Adrenal gland (tissue), 12 donors: Measurements from ENCODE around the gene HIVEP3. TPM values are rescaled to one million over a fixed set of nuclear protein-coding genes. Genes with fewer than 3 reads are reported as not detected.

Source experiments
- DNase-seq, 7 donors: peaks; one replicate each; pipeline ENCODE4 v3.0.0-alpha.2; 2019 to 2020
- H3K27ac ChIP-seq, 5 donors: fragments of 200-600 bp; sonication (generic) in 4 of 5; 1 replicate in 3 of 5; 2 replicates in 2 of 5; pipeline versions ENCODE4 v1.5.1 to v1.8.0; 2016 to 2020; ENCODE audit warnings: mild to moderate bottlenecking in 1 of 5
- H3K27me3 ChIP-seq: fragments of 200-600 bp; 2 replicates; pipeline ENCODE4 v1.8.0; 2021
- H3K36me3 ChIP-seq, 2 donors: fragments of 200-600 bp; replicated peaks in 1 of 2; 1 replicate in 1 of 2; 2 replicates in 1 of 2; pipeline versions ENCODE4 v1.5.1 to v1.8.0; 2018 to 2022
- H3K4me1 ChIP-seq, 2 donors: fragments of 200-600 bp; replicated peaks in 1 of 2; 1 replicate in 1 of 2; 2 replicates in 1 of 2; pipeline versions ENCODE4 v1.5.1 to v1.8.0; 2018 to 2021
- H3K4me3 ChIP-seq, 4 donors: fragments of 200-600 bp; sonication (generic) in 3 of 4; one replicate each; pipeline ENCODE4 v1.5.1; 2016 to 2018
- H3K9me3 ChIP-seq, 3 donors: fragments of 200-600 bp; sonication (generic) in 1 of 3; replicated peaks in 1 of 3; 1 replicate in 2 of 3; 2 replicates in 1 of 3; pipeline versions ENCODE4 v1.5.1 to v1.8.0; 2016 to 2021
- CTCF ChIP-seq, 6 experiments: fragments of 450-650 bp in 4 of 6; fragments of 200-600 bp in 2 of 6; sonication (generic) in 1 of 6; IDR thresholded peaks; 1 replicate in 5 of 6; 2 replicates in 1 of 6; pipeline versions ENCODE4 v1.5.1 to v1.8.0; 2016 to 2021; ENCODE audit warnings: antibody characterized with exemption in 6 of 6, mild to moderate bottlenecking in 2 of 6, moderate library complexity in 1 of 6
- POLR2A ChIP-seq, 2 donors: fragments of 450-650 bp; IDR thresholded peaks; one replicate each; pipeline ENCODE4 v1.6.1; 2017; ENCODE audit warnings: antibody characterized with exemption in 2 of 2, mild to moderate bottlenecking in 2 of 2, moderate library complexity in 1 of 2
- WGBS, 4 donors: extraction: QIAGEN DNeasy Blood & Tissue Kit in 2 of 4; methylation state at CpG; one replicate each; pipeline versions ENCODE4 v1.1.5 to v1.1.7; 2013 to 2017; 5-methylcytosine and 5-hydroxymethylcytosine counted together
- intact Hi-C, 2 donors: fragments of 100-400 bp; cut with DNase I; formaldehyde crosslinking; loops; one replicate each; pipeline versions ENCODE4 v1.14.1 to v1.15.0; 2022 to 2023
- polyA plus RNA-seq, 3 donors: library from polyadenylated mRNA; stranded (reverse); fragments of 200-250 nt in 2 of 3; fragments of 350-450 nt in 1 of 3; fragmentation: Illumina TruSeq in 1 of 3; extraction: RNeasy Lipid Tissue Mini Kit (QIAGEN cat#74804) in 1 of 3; gene quantifications; one replicate each; pipeline ENCODE4 v1.2.3, GENCODE V29; 2013 to 2014
- total RNA-seq, 9 donors: library from RNA; depleted of rRNA in 4 of 9; stranded (reverse); fragments of >200 nt in 4 of 9; fragments of 120-200 nt in 1 of 9; fragmentation: NEBNext Ultra II Directional in 1 of 9; extraction: Animal tissue kit (Norgen Biotek cat#: 25700) in 1 of 9; gene quantifications; one replicate each; pipeline versions ENCODE4 v1.1.0 to v1.2.4, GENCODE V29; 2013 to 2023
- donor health status: healthy with polysubstance abuse.
- donor health status: Bipolar disorder and iron deficiency.
- donor health status: DM: yes; HTN: yes; CAD: no.
- donor health status: DM: no; HTN: no; CAD: no.
- donor health status: DM: no; HTN: no; CAD: no.
- donor health status: DM: yes; HTN: yes; CAD: no.

Gene HIVEP3
- total and polyA plus RNA-seq, 12 donors = 3.2 to 7.7 (median 7.0) TPM

GRCh38 chr1:41679994-41680393 is 238.7 kb downstream of the HIVEP3 start:
- intact Hi-C loops = no loop called here
- Histone ChIP-seq H3K36me3 (no peaks in the 10 kb centered on the region), H3K4me3 (no peak overlapping the region), H3K27me3 (no peaks in the 10 kb centered on the region), H3K4me1 (peaks cover 0 to 10% of the 10 kb centered on the region in 2 donors), H3K27ac (no peak overlapping the region), H3K9me3 (no peaks in the 10 kb centered on the region)
- 95 to 100% (median 98%) methylated on average over 1 of the region's 1 CpG for WGBS, 4 donors
- TF ChIP-seq POLR2A (IDR thresholded peaks at IDR 0.05) (no peak), CTCF (IDR thresholded peaks at IDR 0.05) (no peak)
- no peak for DNase-seq

- H3K27me3 ChIP-seq = no peaks in the 10 kb centered on the region
- H3K36me3 ChIP-seq = no peaks in the 10 kb centered on the region
- no peak overlapping the region for H3K27ac ChIP-seq
- intact Hi-C loops = no loop called here
- H3K9me3 ChIP-seq = no peaks in the 10 kb centered on the region
- peaks cover 0 to 10% of the 10 kb centered on the region in 2 donors for H3K4me1 ChIP-seq
- WGBS, 4 donors = 80 to 100% (median 94%) methylated on average over 1 of the region's 1 CpG
- H3K4me3 ChIP-seq = no peak overlapping the region
- TF ChIP-seq POLR2A (IDR thresholded peaks at IDR 0.05) (no peak), CTCF (IDR thresholded peaks at IDR 0.05) (no peak)
- no peak for DNase-seq
Observed at GRCh38 chr1:41679531-41679930, 239.2 kb downstream of the HIVEP3 start.

- intact Hi-C loops = no loop called here
- WGBS, 4 donors = 79 to 91% (median 85%) methylated on average over 5 to 13 of the region's 13 CpGs
- Histone ChIP-seq H3K9me3 (no peaks in the 10 kb centered on the region), H3K27ac (no peak overlapping the region), H3K36me3 (no peaks in the 10 kb centered on the region), H3K4me3 (no peak overlapping the region), H3K27me3 (no peaks in the 10 kb centered on the region), H3K4me1 (peaks cover 0 to 5% of the 10 kb centered on the region in 2 donors)
- DNase-seq = no peak
- no peak for TF ChIP-seq POLR2A (IDR thresholded peaks at IDR 0.05)
Observed at GRCh38 chr1:41678111-41678878, 240.4 kb downstream of the HIVEP3 start.

- no peak for TF ChIP-seq CTCF (IDR thresholded peaks at IDR 0.05)
- no peak for TF ChIP-seq POLR2A (IDR thresholded peaks at IDR 0.05)
- peaks cover 0 to 12% of the 10 kb centered on the region in 2 donors for H3K4me1 ChIP-seq
- no peak for DNase-seq
- intact Hi-C loops = no loop called here
- no peaks in the 10 kb centered on the region for H3K36me3 ChIP-seq
- H3K27me3 ChIP-seq = no peaks in the 10 kb centered on the region
- no peak overlapping the region for H3K27ac ChIP-seq
- no peaks in the 10 kb centered on the region for H3K9me3 ChIP-seq
- no peak overlapping the region for H3K4me3 ChIP-seq
- WGBS, 4 donors = 88 to 97% (median 92%) methylated on average over 7 of the region's 7 CpGs
Observed at GRCh38 chr1:41677620-41678019, 241.1 kb downstream of the HIVEP3 start.

- intact Hi-C loops = no loop called here
- DNase-seq = no peak
- Histone ChIP-seq H3K4me1 (peaks cover 0 to 12% of the 10 kb centered on the region in 2 donors), H3K36me3 (no peaks in the 10 kb centered on the region), H3K4me3 (no peak overlapping the region), H3K27ac (no peak overlapping the region), H3K9me3 (no peaks in the 10 kb centered on the region), H3K27me3 (no peaks in the 10 kb centered on the region)
- WGBS, 4 donors = 97 to 98% methylated on average over 1 of the region's 1 CpG; no CpG with 5 or more reads in 2 of the 4 donors
- TF ChIP-seq CTCF (IDR thresholded peaks at IDR 0.05) = no peak
- TF ChIP-seq POLR2A (IDR thresholded peaks at IDR 0.05) = no peak
Observed at GRCh38 chr1:41675401-41675800, 243.3 kb downstream of the HIVEP3 start.
